ENCODE data around the gene PDK1. TPM values are rescaled to one million over a fixed set of nuclear protein-coding genes. Genes with fewer than 3 reads are reported as not detected.

PDK1 gene
- total RNA-seq, 1 donor, result 9.1 TPM

DNA sequence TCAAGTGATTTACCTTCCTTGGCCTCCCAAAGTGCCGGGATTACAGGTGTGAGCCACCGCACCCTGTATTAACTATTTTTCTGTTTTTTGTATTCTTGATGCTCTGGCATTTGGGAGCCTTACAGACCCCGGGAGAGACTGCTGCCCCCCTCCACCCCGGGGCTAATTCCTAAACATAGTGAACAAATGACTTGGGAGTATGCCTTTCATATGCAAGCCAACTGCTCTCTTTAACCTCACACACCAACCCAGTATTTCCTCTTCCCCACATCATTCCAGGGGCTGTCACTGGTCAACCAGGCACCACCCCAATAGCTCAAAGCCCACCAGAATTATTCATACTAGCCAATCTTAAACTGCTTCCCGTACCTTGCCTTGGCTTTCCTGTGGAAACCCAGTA lies 79.7 kb downstream of the PDK1 start:
- H3K4me3 ChIP-seq (ENCODE audit: low read depth, low read length), result no peak overlapping the region
- TF ChIP-seq, protein P1, sequence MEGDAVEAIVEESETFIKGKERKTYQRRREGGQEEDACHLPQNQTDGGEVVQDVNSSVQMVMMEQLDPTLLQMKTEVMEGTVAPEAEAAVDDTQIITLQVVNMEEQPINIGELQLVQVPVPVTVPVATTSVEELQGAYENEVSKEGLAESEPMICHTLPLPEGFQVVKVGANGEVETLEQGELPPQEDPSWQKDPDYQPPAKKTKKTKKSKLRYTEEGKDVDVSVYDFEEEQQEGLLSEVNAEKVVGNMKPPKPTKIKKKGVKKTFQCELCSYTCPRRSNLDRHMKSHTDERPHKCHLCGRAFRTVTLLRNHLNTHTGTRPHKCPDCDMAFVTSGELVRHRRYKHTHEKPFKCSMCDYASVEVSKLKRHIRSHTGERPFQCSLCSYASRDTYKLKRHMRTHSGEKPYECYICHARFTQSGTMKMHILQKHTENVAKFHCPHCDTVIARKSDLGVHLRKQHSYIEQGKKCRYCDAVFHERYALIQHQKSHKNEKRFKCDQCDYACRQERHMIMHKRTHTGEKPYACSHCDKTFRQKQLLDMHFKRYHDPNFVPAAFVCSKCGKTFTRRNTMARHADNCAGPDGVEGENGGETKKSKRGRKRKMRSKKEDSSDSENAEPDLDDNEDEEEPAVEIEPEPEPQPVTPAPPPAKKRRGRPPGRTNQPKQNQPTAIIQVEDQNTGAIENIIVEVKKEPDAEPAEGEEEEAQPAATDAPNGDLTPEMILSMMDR (IDR thresholded peaks at IDR 0.05; ENCODE audit: insufficient read depth, low read depth, low read length), result no peak
- no peak for DNase-seq (ENCODE audit: low read depth)

DNA sequence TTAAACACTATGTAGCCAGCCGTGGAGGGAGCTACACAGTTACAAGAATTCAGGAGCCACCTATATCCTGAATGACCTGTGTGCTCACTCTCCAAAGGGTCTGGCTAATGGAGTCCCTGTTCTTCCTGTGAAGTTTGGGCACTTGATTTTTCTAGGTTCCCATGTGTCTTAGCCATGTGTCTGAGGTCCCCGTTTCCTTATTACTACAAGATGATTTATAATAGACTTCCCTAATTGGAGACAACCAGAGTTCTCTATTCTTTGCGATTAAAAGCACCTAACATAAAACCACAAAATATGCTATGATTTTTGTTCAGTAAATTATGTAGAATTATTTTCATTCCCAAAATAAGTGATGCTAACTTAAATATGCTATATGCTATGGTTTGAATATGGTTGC lies 83.4 kb downstream of the PDK1 start:
- TF ChIP-seq, protein P1 (IDR thresholded peaks at IDR 0.05; ENCODE audit: insufficient read depth, low read depth, low read length), result no peak
- H3K4me3 ChIP-seq (ENCODE audit: low read depth, low read length), result no peak overlapping the region
- no peak for DNase-seq (ENCODE audit: low read depth)

DNA sequence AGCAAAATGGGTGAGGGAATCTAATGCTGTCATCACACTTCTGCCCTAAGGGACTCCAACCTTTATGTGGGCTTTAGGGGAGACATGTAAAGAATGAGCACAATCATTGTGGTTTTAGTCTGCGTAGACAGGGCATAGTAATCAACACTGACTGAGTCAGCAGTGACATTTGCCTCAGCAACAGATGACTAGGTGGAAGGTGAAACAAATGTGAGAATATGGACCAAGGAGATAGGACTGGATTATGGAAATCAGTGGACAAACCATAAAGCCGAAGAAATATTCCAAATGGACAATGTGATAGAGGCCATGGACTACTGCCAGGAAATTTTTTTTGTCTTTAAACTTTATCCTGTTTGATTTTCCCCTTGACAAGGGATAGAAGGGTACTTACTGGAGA lies 83.9 kb downstream of the PDK1 start:
- TF ChIP-seq, protein P1 (IDR thresholded peaks at IDR 0.05; ENCODE audit: insufficient read depth, low read depth, low read length), result no peak
- DNase-seq (ENCODE audit: low read depth), result peak; percentile 89
- no peak overlapping the region for H3K4me3 ChIP-seq (ENCODE audit: low read depth, low read length)

DNA sequence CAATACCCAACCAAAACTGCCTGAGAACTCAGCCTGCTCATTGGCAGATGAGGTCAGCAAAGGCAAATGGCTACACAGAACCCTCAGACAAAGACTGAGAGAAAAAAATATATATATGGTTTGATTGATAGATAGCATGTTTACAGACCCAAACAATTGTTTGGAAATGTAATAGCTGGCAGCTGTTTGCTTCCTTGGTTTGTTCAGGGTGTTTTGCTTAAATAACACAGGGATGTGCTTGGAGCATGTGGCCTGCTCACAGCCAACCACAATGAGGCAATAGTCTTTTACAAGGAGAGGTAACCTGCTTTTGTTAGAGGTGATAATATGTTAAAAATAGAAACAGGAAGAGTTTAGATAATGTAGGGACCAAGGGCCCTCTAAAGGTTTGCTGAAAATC lies 84.5 kb downstream of the PDK1 start:
- H3K4me3 ChIP-seq (ENCODE audit: low read depth, low read length), result no peak overlapping the region
- peak; percentile 19 for DNase-seq (ENCODE audit: low read depth)
- TF ChIP-seq, protein P1 (IDR thresholded peaks at IDR 0.05; ENCODE audit: insufficient read depth, low read depth, low read length), result no peak

DNA sequence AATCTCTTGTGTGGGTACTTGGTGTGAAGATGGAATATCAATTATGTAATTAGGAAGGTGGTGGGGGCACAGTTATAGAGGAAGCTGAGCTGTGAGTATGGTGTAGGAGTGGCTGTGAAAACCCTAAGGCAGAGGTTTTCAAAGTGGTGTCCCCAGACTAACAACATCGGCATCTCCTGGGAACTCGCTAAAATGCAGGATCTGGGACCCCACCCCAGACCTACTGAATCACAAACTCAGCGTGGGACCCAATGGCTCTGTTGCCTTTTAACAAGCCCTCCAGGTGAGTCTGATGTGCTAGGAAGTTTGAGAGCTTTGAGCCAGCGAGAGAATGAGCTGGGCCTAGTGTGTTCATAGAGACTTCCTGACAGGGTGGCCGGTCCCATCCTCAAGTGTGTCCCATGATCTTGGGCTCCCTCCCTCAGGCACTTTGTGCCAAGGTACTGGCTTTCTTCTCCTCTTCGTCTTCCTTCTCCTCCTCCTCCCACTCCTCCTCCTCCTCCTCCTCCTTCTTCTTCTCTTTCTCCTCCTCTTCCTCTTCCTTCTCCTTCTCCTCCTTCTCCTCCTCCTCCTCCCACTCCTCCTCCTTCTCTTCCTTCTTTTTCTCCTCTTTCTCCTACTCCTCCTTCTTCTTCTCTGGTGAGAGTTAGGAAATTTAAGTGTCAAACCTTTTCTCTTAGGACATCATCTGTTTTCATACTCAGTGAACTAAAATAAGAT lies 86.6 kb downstream of the PDK1 start:
- TF ChIP-seq, protein P1 (IDR thresholded peaks at IDR 0.05; ENCODE audit: insufficient read depth, low read depth, low read length), result no peak
- H3K4me3 ChIP-seq (ENCODE audit: low read depth, low read length), result no peak overlapping the region
- no peak for DNase-seq (ENCODE audit: low read depth)

DNA sequence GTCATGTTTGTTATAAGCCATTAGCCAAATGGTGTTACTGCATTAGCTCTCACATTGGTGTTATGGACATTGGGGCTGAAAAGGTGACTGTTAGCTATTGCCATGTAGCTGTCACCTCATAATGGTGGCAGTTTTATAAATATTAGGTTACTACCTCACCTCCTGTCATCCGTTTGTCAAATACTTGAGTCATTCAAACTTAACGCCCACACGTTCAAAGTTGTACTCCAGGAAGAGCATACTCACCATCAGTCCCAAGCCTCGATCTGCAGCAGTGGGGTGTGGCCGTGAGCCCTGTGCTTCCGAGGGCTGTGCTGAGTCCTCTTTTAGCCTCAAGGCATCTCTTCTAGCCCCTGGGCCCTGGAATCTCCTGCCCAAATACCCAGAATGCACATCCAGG lies 87.3 kb downstream of the PDK1 start:
- DNase-seq (ENCODE audit: low read depth), result no peak
- H3K4me3 ChIP-seq (ENCODE audit: low read depth, low read length), result no peak overlapping the region
- TF ChIP-seq, protein P1 (IDR thresholded peaks at IDR 0.05; ENCODE audit: insufficient read depth, low read depth, low read length), result no peak

DNA sequence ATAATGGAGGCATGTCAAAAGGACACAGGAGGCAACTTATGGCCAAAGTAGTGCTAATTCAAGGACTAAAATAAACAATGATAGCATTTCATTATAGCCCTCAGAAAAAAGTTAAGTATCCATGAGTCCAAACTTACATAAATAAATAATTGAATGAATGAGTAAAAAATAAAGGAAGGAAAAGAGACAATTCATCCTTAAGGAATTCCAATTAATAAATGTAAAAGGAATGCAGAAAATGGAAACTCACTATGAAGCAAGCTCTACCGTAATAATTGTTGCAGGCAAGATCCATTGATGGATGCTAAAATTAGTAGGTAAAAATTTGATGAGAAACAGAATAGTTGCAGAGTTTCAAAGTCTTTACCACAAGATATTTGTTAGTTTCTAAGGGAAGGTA lies 91.5 kb downstream of the PDK1 start:
- DNase-seq (ENCODE audit: low read depth), result no peak
- TF ChIP-seq, protein P1 (IDR thresholded peaks at IDR 0.05; ENCODE audit: insufficient read depth, low read depth, low read length), result no peak
- H3K4me3 ChIP-seq (ENCODE audit: low read depth, low read length), result no peak overlapping the region
